ENCODE data around the gene PBRM1. TPM values are rescaled to one million over a fixed set of nuclear protein-coding genes. Genes with fewer than 3 reads are reported as not detected.

Gene PBRM1
- total and polyA plus RNA-seq, 2 experiments from 2014 or later, result 57.5 to 72.5 TPM

GRCh38 chr3:52519445-52520140, 166.1 kb downstream of the PBRM1 start:
- peak overlapping the region; percentile 58 for H3K4me3 ChIP-seq
- H3K4me3 Mint-ChIP-seq, result peak overlapping the region; percentile 70

More at GRCh38 chr3:52519445-52520140, 166.1 kb downstream of the PBRM1 start:
- Mint-ChIP-seq H3K9me3 (no peaks in the 10 kb centered on the region), H3K36me3 (ENCODE audit: low read depth) (peaks cover 9% of the 10 kb centered on the region), H3K27me3 (ENCODE audit: insufficient read depth, low read depth, poor library complexity) (peaks cover 17% of the 10 kb centered on the region), H3K4me1 (peaks cover 3% of the 10 kb centered on the region; the same call in 2 of the 3 replicates), H3K27ac (no peak overlapping the region)
- H3K27me3 ChIP-seq (ENCODE audit: insufficient read depth), result no peaks in the 10 kb centered on the region
- H3K27ac ChIP-seq (ENCODE audit: low read depth), result no peak overlapping the region
- H3K9me2 ChIP-seq (ENCODE audit: insufficient read depth), result no peaks in the 10 kb centered on the region
- no peaks in the 10 kb centered on the region for H4K20me1 ChIP-seq (replicated peaks; ENCODE audit: insufficient read depth)
- H3K4me2 ChIP-seq, result peak overlapping the region; percentile 81; the same call in 1 of the 2 replicates
- no peaks in the 10 kb centered on the region for H3K36me3 ChIP-seq (ENCODE audit: insufficient read depth)
- 0 out of 2 replicates have a peak, but pooled peaks cover 2% of the 10 kb centered on the region for H3F3A ChIP-seq (replicated peaks; ENCODE audit: low read depth)
- no peaks in the 10 kb centered on the region for H3K79me2 ChIP-seq (replicated peaks; ENCODE audit: insufficient read depth)
- DNase-seq (ENCODE audit: low spot score) (no peak), ATAC-seq (no peak)
- TF ChIP-seq CREB1 (CRISPR knock-in tag; IDR thresholded peaks at IDR 0.05; ENCODE audit: low read depth) (no peak), NANOG (IDR thresholded peaks at IDR 0.05; ENCODE audit: borderline replicate concordance) (no peak), ZNF331 (CRISPR knock-in tag; IDR thresholded peaks at IDR 0.05; ENCODE audit: low read depth) (no peak), ZNF114 (CRISPR knock-in tag; IDR thresholded peaks at IDR 0.05) (no peak), ETS1 (IDR thresholded peaks at IDR 0.05) (no peak), REST (IDR thresholded peaks at IDR 0.05; ENCODE audit: unreplicated experiment) (no peak), CTCF (conservative IDR thresholded peaks at IDR 0.05; ENCODE audit: low read depth in 2 of 2) (no peak), STAT1 (IDR thresholded peaks at IDR 0.05; ENCODE audit: unreplicated experiment) (no peak), EZH2phosphoT487 (IDR thresholded peaks at IDR 0.05; ENCODE audit: unreplicated experiment) (no peak), EZH2 (IDR thresholded peaks at IDR 0.05; ENCODE audit: low read depth, unreplicated experiment) (no peak), JUNB (IDR thresholded peaks at IDR 0.05; ENCODE audit: unreplicated experiment) (no peak), POLR2AphosphoS5 (IDR thresholded peaks at IDR 0.05; ENCODE audit: low read depth) (no peak), ZNF462 (CRISPR knock-in tag; IDR thresholded peaks at IDR 0.05) (no peak)
- peak overlapping the region; percentile 88; the same call in 1 of the 2 replicates for H2AFZ ChIP-seq
- no peaks in the 10 kb centered on the region for H3K4me1 ChIP-seq (ENCODE audit: insufficient read depth)

Data from GM23338 (cell line).